SU-DHL-6 (cell line): Measurements from ENCODE around the gene RTCA.

Experiments used
- H2AFZ ChIP-seq: fragments of 200-600 bp; sonication (generic); 2 replicates; pipeline ENCODE4 v1.6.1; 2014; ENCODE audit warnings: low read depth, mild to moderate bottlenecking, moderate library complexity, mixed read lengths, antibody characterized with exemption, low read length; ENCODE audit not compliant: severe bottlenecking
- H3F3A ChIP-seq: fragments of 200-600 bp; shearing (Covaris generic); 2 replicates; pipeline ENCODE4 v1.6.0; 2016; ENCODE audit warnings: antibody characterized with exemption, mild to moderate bottlenecking; ENCODE audit not compliant: insufficient read depth
- H3K27ac ChIP-seq: fragments of 200-600 bp; sonication (generic); 2 replicates; pipeline ENCODE4 v1.5.1; 2016; ENCODE audit warnings: low read depth, mild to moderate bottlenecking, low read length, moderate library complexity, mixed read lengths
- H3K27me3 ChIP-seq: fragments of 200-600 bp; sonication (generic), shearing (Covaris generic); 2 replicates; pipeline ENCODE4 v1.6.0; 2014; ENCODE audit warnings: mild to moderate bottlenecking, low read length
- H3K36me3 ChIP-seq: fragments of 200-600 bp; sonication (generic); 2 replicates; pipeline ENCODE4 v1.6.1; 2014; ENCODE audit warnings: mild to moderate bottlenecking, low read length, mixed read lengths
- H3K4me2 ChIP-seq: fragments of 300-600, 200-600 bp; shearing (Covaris generic), sonication (generic); 2 replicates; pipeline ENCODE4 v1.6.0; 2014; ENCODE audit warnings: low read length, low read depth, mild to moderate bottlenecking; ENCODE audit not compliant: poor library complexity, severe bottlenecking
- H3K4me3 ChIP-seq: fragments of 200-600 bp; sonication (generic); 2 replicates; pipeline ENCODE4 v1.5.1; 2014; ENCODE audit warnings: antibody characterized with exemption, low read length, mild to moderate bottlenecking, mixed read lengths; ENCODE audit not compliant: insufficient read depth, poor library complexity, severe bottlenecking
- H3K79me2 ChIP-seq: fragments of 200-600 bp; sonication (generic); 2 replicates; pipeline ENCODE4 v1.6.1; 2014; ENCODE audit warnings: mild to moderate bottlenecking, low read length, moderate library complexity; ENCODE audit not compliant: insufficient read depth
- H3K9ac ChIP-seq: fragments of 200-600 bp; sonication (generic); 2 replicates; pipeline ENCODE4 v1.7.0; 2014; ENCODE audit warnings: mild to moderate bottlenecking, low read length
- H3K9me2 ChIP-seq: fragments of 200-600 bp; sonication (generic); replicated peaks from 2 replicates; pipeline ENCODE4 v1.6.1; 2014; ENCODE audit warnings: low read length; ENCODE audit not compliant: insufficient read depth
- H3K9me3 ChIP-seq: fragments of 200-600 bp; sonication (generic); 2 replicates; pipeline ENCODE4 v1.6.1; 2014; ENCODE audit warnings: low read length, mixed read lengths; ENCODE audit not compliant: insufficient read depth
- H4K20me1 ChIP-seq: fragments of 200-600 bp; sonication (generic); 2 replicates; pipeline ENCODE4 v1.6.1; 2014; ENCODE audit warnings: low read depth, mild to moderate bottlenecking, antibody characterized with exemption, low read length, moderate library complexity, mixed read lengths
- CTCF ChIP-seq: fragments of 200-600 bp; sonication (generic); IDR thresholded peaks from one replicate; pipeline ENCODE4 v1.5.1; 2017; ENCODE audit warnings: antibody characterized with exemption, mild to moderate bottlenecking, low read length, moderate library complexity; ENCODE audit not compliant: insufficient read depth, poor library complexity, severe bottlenecking
- EZH2phosphoT487 ChIP-seq: fragments of 200-600 bp; sonication (generic), shearing (Covaris generic); conservative IDR thresholded peaks from 2 replicates; pipeline ENCODE4 v1.6.1; 2018; ENCODE audit warnings: mild to moderate bottlenecking, antibody characterized with exemption, low read length, moderate library complexity, mixed read lengths

Gene RTCA

DNA sequence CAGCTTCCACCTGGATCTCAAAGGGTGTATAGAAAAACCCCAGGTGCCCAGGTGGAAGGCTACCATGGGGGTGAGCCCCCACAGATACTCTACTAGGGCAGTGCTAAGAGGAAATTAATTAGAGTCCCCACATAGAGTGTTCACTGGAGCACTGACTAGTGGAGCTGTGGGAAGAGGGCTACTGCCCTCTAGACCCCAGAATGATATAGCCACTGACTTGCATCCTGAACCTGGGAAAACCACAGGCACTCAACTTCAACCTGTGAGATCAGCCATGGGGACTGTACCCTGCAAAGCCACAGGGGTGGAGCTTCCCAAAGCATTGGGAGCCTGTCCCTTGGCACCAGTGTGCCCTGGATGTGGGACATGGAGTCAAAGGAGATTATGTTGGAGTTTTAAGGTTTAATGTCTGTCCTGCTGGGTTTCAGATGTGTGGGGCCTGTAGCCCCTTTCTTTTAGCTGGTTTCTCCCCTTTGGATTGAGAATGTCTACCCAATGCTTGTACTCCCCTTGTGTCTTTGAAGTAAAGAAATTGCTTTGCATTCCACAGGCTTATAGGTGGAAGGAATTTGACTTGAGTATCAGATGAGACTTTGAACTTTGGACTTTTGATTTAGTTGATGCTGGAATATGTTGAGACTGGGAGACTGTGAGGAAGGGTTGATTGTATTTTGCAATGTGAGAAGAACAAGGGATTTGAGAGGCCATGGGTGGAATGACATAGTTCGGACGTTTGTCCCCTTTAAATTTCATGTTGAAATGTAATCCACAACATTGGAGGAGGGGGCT is 54.5 kb downstream of the RTCA start:
- H3K36me3 ChIP-seq: no peaks in the 10 kb centered on the region
- H3K79me2 ChIP-seq: no peaks in the 10 kb centered on the region
- no peak overlapping the region for H2AFZ ChIP-seq
- no peaks in the 10 kb centered on the region for H3F3A ChIP-seq
- H3K9me3 ChIP-seq: peaks cover 6% of the 10 kb centered on the region; the same call in 1 of the 2 replicates
- no peak for TF ChIP-seq CTCF
- no peak for TF ChIP-seq EZH2phosphoT487
- H3K9me2 ChIP-seq: no peaks in the 10 kb centered on the region
- no peak overlapping the region for H3K4me3 ChIP-seq
- H3K27me3 ChIP-seq: no peaks in the 10 kb centered on the region
- H3K4me2 ChIP-seq: no peak overlapping the region
- no peak overlapping the region for H3K27ac ChIP-seq
- no peak overlapping the region for H3K9ac ChIP-seq
- no peaks in the 10 kb centered on the region for H4K20me1 ChIP-seq

DNA sequence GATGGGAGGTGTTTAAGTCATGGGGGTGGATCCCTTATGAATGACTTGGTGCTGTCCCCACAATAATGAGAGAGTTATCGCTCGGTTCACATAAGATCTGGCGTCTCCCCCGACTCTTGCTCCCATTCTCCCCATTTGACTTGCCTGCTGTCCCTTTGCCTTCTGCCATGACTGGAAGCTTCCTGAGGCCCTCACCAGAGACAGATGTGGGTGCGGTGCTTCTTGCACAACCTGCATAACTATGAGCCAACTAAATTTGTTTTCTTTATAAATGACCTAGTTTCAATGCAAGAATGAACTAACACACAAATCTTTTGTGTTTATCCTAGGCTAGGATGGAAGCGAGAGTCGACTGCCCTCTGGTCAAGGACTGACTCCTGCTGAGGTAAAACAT is 55.1 kb downstream of the RTCA start:
- no peaks in the 10 kb centered on the region for H4K20me1 ChIP-seq
- no peaks in the 10 kb centered on the region for H3K79me2 ChIP-seq
- no peaks in the 10 kb centered on the region for H3K36me3 ChIP-seq
- no peak overlapping the region for H3K4me3 ChIP-seq
- H3F3A ChIP-seq: no peaks in the 10 kb centered on the region
- H3K9me3 ChIP-seq: 0 out of 2 replicates have a peak, but pooled peaks cover under 1% of the 10 kb centered on the region
- no peak overlapping the region for H3K4me2 ChIP-seq
- TF ChIP-seq CTCF (no peak), EZH2phosphoT487 (no peak)
- no peak overlapping the region for H2AFZ ChIP-seq
- no peaks in the 10 kb centered on the region for H3K9me2 ChIP-seq
- H3K27me3 ChIP-seq: no peaks in the 10 kb centered on the region
- no peak overlapping the region for H3K27ac ChIP-seq
- H3K9ac ChIP-seq: no peak overlapping the region

- Histone ChIP-seq H3K9me2 (no peaks in the 10 kb centered on the region), H3K9ac (no peak overlapping the region), H3K27me3 (no peaks in the 10 kb centered on the region), H3K36me3 (no peaks in the 10 kb centered on the region), H3F3A (no peaks in the 10 kb centered on the region), H4K20me1 (no peaks in the 10 kb centered on the region), H3K4me2 (no peak overlapping the region), H2AFZ (no peak overlapping the region), H3K79me2 (no peaks in the 10 kb centered on the region), H3K27ac (no peak overlapping the region), H3K9me3 (no peaks in the 10 kb centered on the region), H3K4me3 (no peak overlapping the region)
- TF ChIP-seq EZH2phosphoT487: no peak
- no peak for TF ChIP-seq CTCF
Observed at GRCh38 chr1:100321506-100321905, 55.5 kb downstream of the RTCA start.
